Metanephros (tissue), 1 donor: ENCODE results near the gene PRSS57. TPM values are rescaled to one million over a fixed set of nuclear protein-coding genes. Genes with fewer than 3 reads are reported as not detected.

Experiments
- total RNA-seq: library from RNA; depleted of rRNA; stranded (reverse); fragments of >200 nt; gene quantifications from one replicate; pipeline ENCODE4 v1.2.3, GENCODE V29; 2014

Gene PRSS57
- total RNA-seq, result 3.1 TPM

DNA sequence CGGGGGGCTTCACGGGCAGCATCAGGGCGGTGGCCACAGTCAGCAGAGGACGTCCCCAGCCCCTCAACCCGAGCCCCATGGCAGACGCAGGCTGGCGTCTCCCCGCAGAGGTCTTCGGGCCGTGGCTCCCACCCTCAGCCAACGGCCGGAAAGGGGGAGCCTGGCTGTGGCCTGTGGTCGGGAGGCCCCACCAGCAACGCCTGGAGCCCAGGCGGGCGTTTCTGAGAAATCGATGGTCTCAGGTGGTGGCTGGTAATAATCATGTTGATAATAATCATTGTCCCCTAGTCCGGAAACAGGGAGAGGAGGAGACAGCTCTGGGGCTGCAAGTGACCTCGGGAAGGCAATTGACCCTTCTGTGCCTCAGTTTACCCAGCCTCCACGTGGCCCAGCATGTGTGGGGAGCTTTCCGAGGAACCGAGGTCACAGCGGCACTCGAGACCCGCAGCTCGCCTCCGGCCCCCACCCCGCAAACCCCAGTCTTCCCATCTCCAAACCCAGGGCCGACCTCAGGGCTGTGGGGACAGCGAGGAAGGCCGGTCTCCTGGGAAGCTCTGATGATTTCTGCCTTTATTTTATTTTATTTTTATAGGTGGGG is at the start of gene PRSS57:
Gene PRSS57, minus strand, starts transcription at position 101 of the 598 bp plus-strand sequence. Its CDS starts 22 bp downstream, at position 79.

DNA sequence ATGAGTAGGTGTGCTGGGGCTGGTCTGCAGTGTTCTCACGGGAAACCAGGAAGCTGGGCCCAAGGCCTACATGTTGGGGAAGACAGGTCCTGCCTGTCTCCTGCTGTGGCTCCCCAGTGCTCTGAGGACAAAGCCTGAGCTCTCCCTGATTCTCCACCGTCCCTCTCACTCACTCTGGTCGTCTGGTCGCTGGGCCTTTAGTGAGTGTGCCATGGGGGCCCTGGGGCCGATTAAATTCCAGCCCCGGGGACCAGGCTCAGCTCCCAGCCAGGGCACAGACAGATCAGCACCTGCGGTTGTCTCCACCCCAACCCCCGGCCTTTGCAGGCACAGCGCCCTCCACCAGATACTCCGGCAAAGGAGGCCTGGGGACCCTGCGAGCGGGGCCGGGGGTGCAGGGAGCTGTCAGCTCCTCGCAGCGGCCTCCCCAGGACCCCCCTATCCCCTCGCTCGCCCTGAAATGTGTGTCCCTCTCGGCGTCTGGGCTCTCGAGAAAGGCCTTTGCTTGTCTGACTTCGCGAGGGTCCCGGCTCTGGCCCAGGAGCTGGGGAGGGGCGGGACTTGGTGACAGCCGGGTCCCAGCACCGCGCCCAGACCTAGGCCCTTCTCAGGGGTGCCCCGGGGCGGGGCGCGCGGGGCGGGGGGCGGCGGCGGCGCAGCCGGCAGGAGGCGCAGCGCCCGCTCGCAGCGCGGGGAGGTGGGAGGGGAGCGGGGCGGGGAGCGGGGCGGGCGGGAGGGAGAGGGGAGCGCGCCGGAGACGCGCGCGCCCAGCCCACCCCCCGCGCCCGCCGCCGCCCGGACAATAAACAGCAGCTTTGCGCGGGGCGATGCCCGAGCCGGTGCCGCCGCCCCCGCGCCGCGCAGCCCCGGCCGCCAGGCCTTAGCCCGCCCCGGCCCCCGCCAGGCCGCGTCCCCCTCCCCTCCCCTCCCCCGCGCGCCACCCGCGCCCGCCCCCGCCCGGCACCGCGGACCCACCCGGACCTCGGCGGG is 13.2 kb upstream of the PRSS57 start, which contains the start of gene PALM:
Gene PALM, plus strand, starts transcription at position 782 of the 990 bp plus-strand sequence. CDS start 212 bp downstream, outside the sequence.

DNA sequence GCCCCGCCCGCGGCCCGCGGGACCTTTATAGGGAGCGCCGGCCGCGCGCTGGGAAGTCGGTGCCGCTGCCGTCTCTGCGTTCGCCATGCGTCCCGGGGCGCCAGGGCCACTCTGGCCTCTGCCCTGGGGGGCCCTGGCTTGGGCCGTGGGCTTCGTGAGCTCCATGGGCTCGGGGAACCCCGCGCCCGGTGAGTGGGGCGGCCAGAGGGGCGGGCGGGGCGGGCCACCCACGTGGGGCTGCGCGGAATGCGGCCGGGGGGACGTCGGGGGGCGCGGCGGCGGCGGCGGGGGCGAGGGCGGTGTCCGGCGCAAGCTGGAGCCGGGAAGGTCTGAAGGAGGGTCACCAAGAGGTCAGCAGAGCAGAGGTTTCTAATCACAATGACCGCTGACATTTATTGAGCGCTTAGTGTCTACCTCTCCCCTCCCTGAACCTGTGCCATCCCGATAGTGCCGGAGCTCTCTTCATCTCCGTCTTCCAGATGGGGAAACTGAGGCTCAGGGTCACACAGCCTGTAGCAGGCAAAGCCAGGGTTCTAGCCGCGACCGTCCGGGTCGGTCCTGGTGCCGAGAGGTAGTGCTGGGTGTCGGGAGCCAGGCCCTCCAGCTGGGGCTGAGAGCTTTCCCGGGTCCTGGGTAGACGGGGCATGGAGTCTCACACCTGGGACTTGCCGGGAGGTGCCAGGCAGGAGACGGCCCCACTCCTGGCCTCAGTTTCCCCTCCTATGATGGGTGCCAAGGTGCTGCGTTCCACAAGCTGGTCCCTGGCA is 18.7 kb downstream of the PRSS57 start, which contains the start of gene FSTL3:
Gene FSTL3, plus strand, starts transcription at position 54 of the 767 bp plus-strand sequence. Its CDS starts 32 bp downstream, at position 86.

DNA sequence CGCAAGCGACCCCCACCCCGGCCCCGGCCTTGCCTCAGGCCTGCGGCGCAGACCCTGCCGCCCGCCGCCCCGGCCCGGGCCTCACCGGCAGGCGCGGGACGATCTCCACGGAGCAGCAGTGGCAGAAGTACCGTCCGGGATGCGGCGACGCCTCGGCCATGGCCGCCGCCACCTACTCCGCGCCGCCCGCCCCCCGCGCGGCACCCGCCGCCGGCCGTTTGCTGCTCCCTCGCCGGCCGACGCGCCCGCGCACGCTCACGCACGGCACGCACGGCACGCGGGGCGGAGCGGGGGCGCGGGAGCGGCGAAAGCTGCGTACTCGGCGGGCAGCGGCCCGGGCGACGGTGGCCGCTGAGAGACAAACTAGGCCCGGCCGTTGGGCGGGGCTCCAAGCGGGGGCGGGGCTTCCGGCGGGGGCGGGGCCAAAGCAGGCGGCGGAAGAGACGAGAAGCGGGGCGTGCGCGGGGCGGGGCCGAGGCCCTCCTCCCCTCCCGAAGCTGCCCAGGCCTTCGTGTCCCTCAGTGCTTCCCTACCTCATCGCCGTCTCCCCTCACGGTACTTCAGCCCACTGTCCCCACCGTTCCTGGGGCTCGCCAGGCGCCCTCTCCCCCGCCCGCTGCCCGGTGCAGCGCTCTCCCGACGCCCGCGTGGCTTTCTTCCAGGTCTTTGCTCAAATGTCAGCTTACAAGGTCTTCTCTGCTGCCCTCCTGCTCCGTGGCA is 32.1 kb downstream of the PRSS57 start, which contains the start of gene RNF126:
Gene RNF126, minus strand, starts transcription at position 253 of the 720 bp plus-strand sequence. Its CDS starts 93 bp downstream, at position 160.

DNA sequence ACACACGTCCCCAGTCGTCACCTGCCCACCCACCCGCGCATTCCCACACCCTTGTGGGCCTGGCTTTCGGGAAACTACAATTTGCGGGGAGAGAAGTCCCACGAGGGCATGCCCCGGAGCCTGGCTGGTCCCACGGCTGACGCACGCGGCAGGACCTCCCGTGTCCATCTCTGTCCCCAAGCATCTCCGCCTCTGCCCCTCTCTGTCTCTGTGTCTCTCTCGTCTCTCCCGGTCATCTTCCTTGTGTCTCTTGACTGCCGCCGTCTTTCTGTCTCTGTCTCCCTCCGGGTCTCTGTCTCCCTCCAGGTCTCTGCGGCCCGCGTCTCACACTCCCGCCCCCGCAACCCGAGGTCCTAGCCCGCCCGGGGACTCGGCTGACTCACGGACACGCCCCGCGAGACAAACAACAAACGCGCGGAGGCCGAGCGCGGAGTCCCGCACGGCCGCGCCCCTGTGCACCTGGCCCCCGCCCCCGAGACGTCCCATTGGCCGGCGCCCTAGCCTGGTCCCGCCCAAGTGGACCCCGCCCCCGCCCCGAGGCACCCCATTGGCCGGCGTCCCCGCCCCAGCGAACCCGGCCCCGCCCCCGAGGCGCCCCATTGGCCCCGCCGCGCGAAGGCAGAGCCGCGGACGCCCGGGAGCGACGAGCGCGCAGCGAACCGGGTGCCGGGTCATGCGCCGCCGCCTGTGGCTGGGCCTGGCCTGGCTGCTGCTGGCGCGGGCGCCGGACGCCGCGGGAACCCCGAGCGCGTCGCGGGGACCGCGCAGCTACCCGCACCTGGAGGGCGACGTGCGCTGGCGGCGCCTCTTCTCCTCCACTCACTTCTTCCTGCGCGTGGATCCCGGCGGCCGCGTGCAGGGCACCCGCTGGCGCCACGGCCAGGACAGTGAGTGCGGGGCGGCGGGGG is 55.7 kb downstream of the PRSS57 start, which contains the start of gene FGF22:
Gene FGF22, plus strand, starts transcription at position 627 of the 908 bp plus-strand sequence. Its CDS starts 47 bp downstream, at position 674.

Other genes starting within 250 kb of the PRSS57 start
- gene SHC2, start 234.4 kb downstream of the PRSS57 start, total RNA-seq, result 30.6 TPM
- 3.6 TPM for gene MADCAM1, start 199.0 kb downstream of the PRSS57 start, total RNA-seq
- 30.3 TPM for gene TPGS1, start 188.0 kb downstream of the PRSS57 start, total RNA-seq
- 72.5 TPM for gene CDC34, start 163.7 kb downstream of the PRSS57 start, total RNA-seq
- gene GZMM, start 151.4 kb downstream of the PRSS57 start, total RNA-seq, result 1.2 TPM
- gene BSG, start 122.9 kb downstream of the PRSS57 start, total RNA-seq, result 363 TPM
- gene HCN2, start 105.6 kb downstream of the PRSS57 start, total RNA-seq, result 0.53 TPM
- 30.9 TPM for gene POLRMT, start 61.9 kb downstream of the PRSS57 start, total RNA-seq
- gene FGF22, start 55.6 kb downstream of the PRSS57 start, total RNA-seq, result 0.88 TPM
- 27.6 TPM for gene RNF126, start 32.2 kb downstream of the PRSS57 start, total RNA-seq
- gene FSTL3, start 19.1 kb downstream of the PRSS57 start, total RNA-seq, result 29.4 TPM
- 74.6 TPM for gene PALM, start 13.5 kb upstream of the PRSS57 start, total RNA-seq
- 10.3 TPM for gene MISP, start 55.7 kb upstream of the PRSS57 start, total RNA-seq
- 301 TPM for gene PTBP1, start 102.0 kb upstream of the PRSS57 start, total RNA-seq
- 10.9 TPM for gene PLPPR3, start 126.5 kb upstream of the PRSS57 start, total RNA-seq
- gene AZU1, start 132.4 kb upstream of the PRSS57 start, total RNA-seq, result 30.4 TPM
- 93.5 TPM for gene PRTN3, start 145.5 kb upstream of the PRSS57 start, total RNA-seq
- gene ELANE, start 156.9 kb upstream of the PRSS57 start, total RNA-seq, result 59.8 TPM
- gene CFD, start 164.2 kb upstream of the PRSS57 start, total RNA-seq, result 16.5 TPM
- gene MED16, start 197.7 kb upstream of the PRSS57 start, total RNA-seq, result 62.2 TPM
- not detected for gene RNU6-9, start 198.0 kb upstream of the PRSS57 start, total RNA-seq
- gene R3HDM4, start 217.8 kb upstream of the PRSS57 start, total RNA-seq, result 54.5 TPM
- 0.88 TPM for gene KISS1R, start 221.9 kb upstream of the PRSS57 start, total RNA-seq
- gene ARID3A, start 230.6 kb upstream of the PRSS57 start, total RNA-seq, result 56.3 TPM